SK-N-SH (cell line): Measurements from ENCODE around the gene CEP85. TPM values are rescaled to one million over a fixed set of nuclear protein-coding genes. Genes with fewer than 3 reads are reported as not detected.

ENCODE experiments used
- CTCF ChIA-PET: fragments of 300-600, 350-600 bp; formaldehyde crosslinking; extraction: SDS; loops from one replicate; lab custom pipeline; 2021; lab: Yijun Ruan, JAX
- POLR2A ChIA-PET: fragments of 350-600 bp; sonication (Branson Sonifier 250); formaldehyde crosslinking; extraction: SDS; loops from one replicate; lab custom pipeline; 2020; ENCODE audit warnings: antibody characterized with exemption, inconsistent platforms; lab: Yijun Ruan, JAX
- DNase-seq: peaks from one replicate; pipeline ENCODE4 v3.0.0; 2012
- H2AFZ ChIP-seq: fragments of 200-600 bp; sonication (generic); 2 replicates; pipeline ENCODE4 v1.8.1; 2016; ENCODE audit warnings: antibody characterized with exemption, mild to moderate bottlenecking, low read depth
- H3F3A ChIP-seq: fragments of 200-600 bp; sonication (generic); replicated peaks from 2 replicates; pipeline ENCODE3; 2016; ENCODE audit warnings: antibody characterized with exemption, mild to moderate bottlenecking; ENCODE audit not compliant: insufficient read depth
- H3K27ac ChIP-seq, 2 experiments: fragments of 200-500 bp in 1 of 2; fragments of 200-600 bp in 1 of 2; sonication (Bioruptor generic) in 1 of 2; sonication (generic), shearing (Covaris generic) in 1 of 2; 2 replicates each; pipeline versions ENCODE4 v1.5.1 to v1.6.1; 2014 to 2016; ENCODE audit warnings: low read depth in 2 of 2, inconsistent platforms in 1 of 2, low read length in 1 of 2, mild to moderate bottlenecking in 1 of 2, mixed read lengths in 1 of 2
- H3K27me3 ChIP-seq: fragments of 200-600 bp; sonication (generic), shearing (Covaris generic); 2 replicates; pipeline ENCODE4 v1.6.1; 2016; ENCODE audit warnings: mixed run types; ENCODE audit not compliant: insufficient read depth
- H3K36me3 ChIP-seq, 2 experiments: fragments of 200-500 bp in 1 of 2; fragments of 200-600 bp in 1 of 2; sonication (Bioruptor generic) in 1 of 2; sonication (generic) in 1 of 2; replicated peaks in 1 of 2; 2 replicates each; pipeline versions ENCODE3 to v1.5.1; 2014 to 2016; ENCODE audit warnings: low read length in 1 of 2, mild to moderate bottlenecking in 1 of 2; ENCODE audit not compliant: insufficient read depth in 2 of 2, control insufficient read depth in 1 of 2
- H3K4me1 ChIP-seq, 2 experiments: fragments of 200-500 bp in 1 of 2; fragments of 200-600 bp in 1 of 2; sonication (Bioruptor generic) in 1 of 2; sonication (generic), shearing (Covaris generic) in 1 of 2; 2 replicates each; pipeline versions ENCODE4 v1.5.1 to v1.6.1; 2014 to 2016; ENCODE audit warnings: low read depth in 1 of 2, low read length in 1 of 2, mixed run types in 1 of 2; ENCODE audit not compliant: insufficient read depth in 2 of 2, control insufficient read depth in 1 of 2
- H3K4me2 ChIP-seq: fragments of 200-600 bp; sonication (generic), shearing (Covaris generic); 2 replicates; pipeline ENCODE4 v1.6.1; 2017; ENCODE audit warnings: mixed run types
- H3K4me3 ChIP-seq, 2 experiments: fragments of 200-500 bp in 1 of 2; fragments of 200-600 bp in 1 of 2; sonication (Bioruptor generic) in 1 of 2; sonication (generic), shearing (Covaris generic) in 1 of 2; 2 replicates each; pipeline versions ENCODE4 v1.5.1 to v1.8.1; 2014 to 2016; ENCODE audit warnings: low read depth in 2 of 2, inconsistent platforms in 1 of 2, low read length in 1 of 2, mild to moderate bottlenecking in 1 of 2, mixed read lengths in 1 of 2, moderate library complexity in 1 of 2
- H3K79me2 ChIP-seq: fragments of 200-600 bp; sonication (generic); 2 replicates; pipeline ENCODE4 v1.8.1; 2017; ENCODE audit warnings: mild to moderate bottlenecking; ENCODE audit not compliant: insufficient read depth
- H3K9ac ChIP-seq: fragments of 200-600 bp; sonication (generic); 2 replicates; pipeline ENCODE4 v1.6.1; 2017; ENCODE audit warnings: mixed run types
- H3K9me2 ChIP-seq: fragments of 200-600 bp; sonication (generic); 2 replicates; pipeline ENCODE4 v1.6.1; 2017; ENCODE audit warnings: mixed run types
- H3K9me3 ChIP-seq: fragments of 200-600 bp; sonication (generic); 2 replicates; pipeline ENCODE4 v1.6.1; 2017; ENCODE audit warnings: mixed run types, mild to moderate bottlenecking, moderate library complexity
- H4K20me1 ChIP-seq: fragments of 200-600 bp; sonication (generic); 2 replicates; pipeline ENCODE4 v1.6.1; 2017; ENCODE audit warnings: mild to moderate bottlenecking, mixed run types; ENCODE audit not compliant: insufficient read depth
- CHD2 ChIP-seq: fragments of 150-350 bp; IDR thresholded peaks from 2 replicates; pipeline ENCODE4 v1.6.1; 2018; ENCODE audit warnings: low read length; ENCODE audit not compliant: partially characterized antibody
- EZH2phosphoT487 ChIP-seq: fragments of 200-600 bp; sonication (generic); IDR thresholded peaks from 2 replicates; pipeline ENCODE4 v1.6.1; 2017; ENCODE audit warnings: low read depth, mixed run types, mild to moderate bottlenecking, antibody characterized with exemption, moderate library complexity, borderline replicate concordance
- FOXJ3 ChIP-seq: sonication (generic); formaldehyde crosslinking; IDR thresholded peaks from 2 replicates; pipeline ENCODE4 v1.5.1; 2020; ENCODE audit warnings: mild to moderate bottlenecking, missing genetic modification reagents
- MAX ChIP-seq: IDR thresholded peaks from 2 replicates; pipeline ENCODE4 v1.4.0; 2012; ENCODE audit warnings: low read depth
- MEF2A ChIP-seq: IDR thresholded peaks from 2 replicates; pipeline ENCODE4 v1.4.0; 2012; ENCODE audit warnings: low read depth, borderline replicate concordance
- NRF1 ChIP-seq: IDR thresholded peaks from 2 replicates; pipeline ENCODE4 v1.6.1; 2012; ENCODE audit warnings: low read depth, mild to moderate bottlenecking, low read length
- PBX3 ChIP-seq: IDR thresholded peaks from 2 replicates; pipeline ENCODE4; 2012
- POLR2AphosphoS5 ChIP-seq: IDR thresholded peaks from 2 replicates; pipeline ENCODE4 v1.6.1; 2012; ENCODE audit warnings: low read depth, low read length
- RCOR1 ChIP-seq: fragments of 150-350 bp; IDR thresholded peaks from 2 replicates; pipeline ENCODE4 v1.6.1; 2017; ENCODE audit warnings: antibody characterized with exemption, low read length
- SIN3A ChIP-seq: IDR thresholded peaks from 2 replicates; pipeline ENCODE4 v1.6.1; 2012; ENCODE audit warnings: low read depth, mild to moderate bottlenecking, low read length, moderate library complexity, borderline replicate concordance
- SMC3 ChIP-seq: IDR thresholded peaks from 2 replicates; pipeline ENCODE4 v1.6.1; 2012; ENCODE audit warnings: low read depth, low read length, improper control_type of control experiment
- TAF1 ChIP-seq: IDR thresholded peaks from 2 replicates; pipeline ENCODE4 v1.6.1; 2012; ENCODE audit warnings: low read depth, mild to moderate bottlenecking, low read length, moderate library complexity, borderline replicate concordance
- TCF12 ChIP-seq: IDR thresholded peaks from 2 replicates; pipeline ENCODE4 v1.4.0; 2012
- USF1 ChIP-seq: IDR thresholded peaks from 2 replicates; pipeline ENCODE4 v1.4.0; 2012; ENCODE audit warnings: low read depth, borderline replicate concordance
- USF2 ChIP-seq: fragments of 150-350 bp; IDR thresholded peaks from 2 replicates; pipeline ENCODE4 v1.6.1; 2017; ENCODE audit warnings: antibody characterized with exemption, low read length, low read depth, borderline replicate concordance
- YY1 ChIP-seq: IDR thresholded peaks from 2 replicates; pipeline ENCODE4 v1.4.0; 2012; ENCODE audit warnings: low read depth, mild to moderate bottlenecking
- ZBTB33 ChIP-seq: IDR thresholded peaks from 2 replicates; pipeline ENCODE4 v1.4.0; 2012; ENCODE audit warnings: low read depth, borderline replicate concordance
- WGBS: methylation state at CpG from one replicate; pipeline ENCODE4 v1.1.6; 2017; ENCODE audit warnings: low lambda C conversion rate; 5-methylcytosine and 5-hydroxymethylcytosine counted together
- polyA plus RNA-seq, 3 experiments: library from polyadenylated mRNA; depleted of rRNA; stranded (reverse); fragments of >200 nt; gene quantifications; 2 replicates each; pipeline ENCODE4 v1.2.3, GENCODE V29; 2012

The CEP85 gene
- polyA plus RNA-seq, 1 of the 3 experiments (the other 2 are of a cell fraction) = 12.1 TPM

GRCh38 chr1:26320896-26321295 is 86.9 kb downstream of the CEP85 start:
- no peak for TF ChIP-seq USF1
- no peak for TF ChIP-seq EZH2phosphoT487
- no peak for TF ChIP-seq FOXJ3
- TF ChIP-seq TCF12 = no peak
- TF ChIP-seq TAF1 = no peak
- TF ChIP-seq MEF2A = no peak
- TF ChIP-seq MAX = no peak
- TF ChIP-seq RCOR1 = no peak
- TF ChIP-seq YY1 = no peak
- no peak for TF ChIP-seq SIN3A
- no peak for TF ChIP-seq ZBTB33
- no peak for TF ChIP-seq CHD2
- no peak for TF ChIP-seq PBX3
- no peak for TF ChIP-seq NRF1
- TF ChIP-seq POLR2AphosphoS5 = no peak
- TF ChIP-seq SMC3 = no peak
- no peak for TF ChIP-seq USF2

More at GRCh38 chr1:26320896-26321295, 86.9 kb downstream of the CEP85 start:
- Histone ChIP-seq H3K9ac (no peak overlapping the region), H3K9me3 (no peaks in the 10 kb centered on the region), H3K36me3 (no peaks in the 10 kb centered on the region), H4K20me1 (no peaks in the 10 kb centered on the region), H2AFZ (no peak overlapping the region), H3K9me2 (no peaks in the 10 kb centered on the region), H3K27me3 (no peaks in the 10 kb centered on the region), H3K79me2 (no peaks in the 10 kb centered on the region), H3K4me1 (peaks cover 0 to 3% of the 10 kb centered on the region in 2 experiments; a peak in 1 of 4 replicates), H3F3A (no peaks in the 10 kb centered on the region), H3K4me2 (no peak overlapping the region), H3K27ac (no peak overlapping the region), H3K4me3 (no peak overlapping the region)
- POLR2A ChIA-PET = interaction anchor here (1.3 kb wide), 1 partner anchor 150 kb away, joined by 3 read pairs; no protein-coding TSS in a partner anchor
- WGBS = no CpG with 5 or more reads among the region's 2 CpGs
- CTCF ChIA-PET = interaction anchor here (0.6 to 10.4 kb wide), 25 partner anchors 10 to 220 kb away, joined by 3 to 213 read pairs (median 8); partner anchors contain the start of genes CEP85, CRYBG2, SH3BGRL3 and UBXN11
- no peak for DNase-seq
